Keratinocyte (primary cell): Measurements from ENCODE around the gene SIGLEC15. TPM values are rescaled to one million over a fixed set of nuclear protein-coding genes. Genes with fewer than 3 reads are reported as not detected.

Source experiments
- DNase-seq: peaks from one replicate; pipeline ENCODE4 v3.0.0-alpha.2; 2011; ENCODE audit warnings: low read depth, missing footprints, low spot score
- FAIRE-seq: peaks from 2 replicates; lab custom pipeline; 2011; peaks lifted over from hg19 to GRCh38; lab: Jason Lieb, UNC
- H2AFZ ChIP-seq: 2 replicates; pipeline ENCODE4 v1.6.0; 2012; ENCODE audit warnings: low read length, control low read depth, inconsistent platforms; ENCODE audit not compliant: control insufficient read depth
- H3K27ac ChIP-seq: 2 replicates; pipeline ENCODE4 v1.5.1; 2011; ENCODE audit warnings: low read length; ENCODE audit not compliant: control insufficient read depth, insufficient read depth
- H3K27me3 ChIP-seq: 3 replicates; pipeline ENCODE4 v1.6.0; 2011; ENCODE audit warnings: low read length; ENCODE audit not compliant: control insufficient read depth, insufficient read depth; ENCODE audit errors: extremely low read depth
- H3K36me3 ChIP-seq, 2 experiments: 2 replicates in 1 of 2; 3 replicates in 1 of 2; pipeline ENCODE4 v1.5.1; 2011; ENCODE audit warnings: low read length in 2 of 2, mild to moderate bottlenecking in 1 of 2; ENCODE audit not compliant: control insufficient read depth in 2 of 2, insufficient read depth in 2 of 2; ENCODE audit errors: extremely low read depth in 1 of 2
- H3K4me1 ChIP-seq: 3 replicates; pipeline ENCODE4 v1.5.1; 2011; ENCODE audit warnings: low read length; ENCODE audit not compliant: control insufficient read depth, insufficient read depth; ENCODE audit errors: extremely low read depth
- H3K4me2 ChIP-seq: 3 replicates; pipeline ENCODE4 v1.6.0; 2011; ENCODE audit warnings: low read depth, low read length; ENCODE audit not compliant: control insufficient read depth, insufficient read depth; ENCODE audit errors: extremely low read depth
- H3K4me3 ChIP-seq, 3 experiments: fragments of 200-600 bp in 1 of 3; sonication (generic) in 1 of 3; 2 replicates in 2 of 3; 3 replicates in 1 of 3; pipeline ENCODE4 v1.5.1; 2011 to 2016; ENCODE audit warnings: low read length in 3 of 3, mild to moderate bottlenecking in 3 of 3, control low read depth in 2 of 3, inconsistent platforms in 1 of 3, low read depth in 1 of 3, mixed read lengths in 1 of 3, mixed run types in 1 of 3, moderate library complexity in 1 of 3; ENCODE audit not compliant: control insufficient read depth in 2 of 3, insufficient read depth in 2 of 3; ENCODE audit errors: extremely low read depth in 1 of 3
- H3K79me2 ChIP-seq: 2 replicates; pipeline ENCODE4 v1.6.0; 2012; ENCODE audit warnings: low read length; ENCODE audit not compliant: control insufficient read depth, insufficient read depth
- H3K9ac ChIP-seq: 3 replicates; pipeline ENCODE4 v1.6.0; 2011; ENCODE audit warnings: low read length; ENCODE audit not compliant: control insufficient read depth, insufficient read depth; ENCODE audit errors: extremely low read depth
- H3K9me1 ChIP-seq: 3 replicates; pipeline ENCODE4 v1.6.0; 2011; ENCODE audit warnings: low read length; ENCODE audit not compliant: control insufficient read depth, insufficient read depth; ENCODE audit errors: extremely low read depth
- H3K9me3 ChIP-seq: 2 replicates; pipeline ENCODE4 v1.5.1; 2012; ENCODE audit warnings: low read depth, low read length; ENCODE audit not compliant: control insufficient read depth
- H4K20me1 ChIP-seq: 3 replicates; pipeline ENCODE4 v1.6.0; 2011; ENCODE audit warnings: low read length; ENCODE audit not compliant: control insufficient read depth, insufficient read depth; ENCODE audit errors: extremely low read depth
- CTCF ChIP-seq, 3 experiments: IDR thresholded peaks in 1 of 3; conservative IDR thresholded peaks in 1 of 3; optimal IDR thresholded peaks in 1 of 3; 2 replicates in 2 of 3; 3 replicates in 1 of 3; pipeline versions ENCODE3 to v1.5.1; 2011; ENCODE audit warnings: low read length in 3 of 3, mild to moderate bottlenecking in 3 of 3, moderate library complexity in 2 of 3, control low read depth in 1 of 3, inconsistent platforms in 1 of 3; ENCODE audit not compliant: insufficient read depth in 2 of 3; ENCODE audit errors: extremely low read depth in 1 of 3
- EZH2 ChIP-seq: IDR thresholded peaks from one replicate; pipeline ENCODE4 v1.6.1; 2012; ENCODE audit warnings: inconsistent platforms, mild to moderate bottlenecking, low read length, moderate library complexity
- dilution Hi-C: fragments of 300-500 bp; cut with MboI; formaldehyde crosslinking; loops from one replicate; pipeline ENCODE4 v1.7.0; 2020; ENCODE audit warnings: low sequenced_read_pairs; ENCODE audit not compliant: extremely low pct_ligation_motif_present
- polyA minus RNA-seq, 3 experiments: library from RNA; depleted of rRNA, polyadenylated mRNA; stranded (reverse); fragments of >200 nt; gene quantifications; 1 replicate in 1 of 3; 2 replicates in 1 of 3; 3 replicates in 1 of 3; pipeline ENCODE4 v1.2.3, GENCODE V29; 2011
- polyA plus RNA-seq, 5 experiments: library from polyadenylated mRNA; depleted of rRNA in 3 of 5; stranded (reverse) in 3 of 5; stranded (forward) in 1 of 5; unstranded in 1 of 5; fragments of >200 nt; gene quantifications; 1 replicate in 1 of 5; 2 replicates in 3 of 5; 3 replicates in 1 of 5; pipeline versions ENCODE4 v1.2.1 to v1.2.3, GENCODE V29; 2011 to 2012; ENCODE audit warnings: missing spikeins in 2 of 5, low read depth in 1 of 5, low replicate concordance in 1 of 5

Gene SIGLEC15
- 0.10 TPM in 1 of 3 replicates, not detected in the others for polyA plus RNA-seq
- polyA plus RNA-seq (2011; ENCODE audit: low read depth): not detected
- 0.04 and 0.05 TPM in 2 replicates for polyA plus RNA-seq (2011; cell fraction: cytosol; rRNA removed)
- 0.07 TPM in 1 of 2 replicates, not detected in the other for polyA plus RNA-seq (2011; cell fraction: nucleus; rRNA removed)
- 0.07 and 0.11 TPM in 2 replicates for polyA plus RNA-seq (2012; ENCODE audit: low replicate concordance)
- polyA minus RNA-seq: 0.75 TPM in 1 of 3 replicates, not detected in the others
- not detected for polyA minus RNA-seq (2011; cell fraction: cytosol; rRNA and poly(A)+ RNA removed)
- not detected in 2 replicates for polyA minus RNA-seq (2011; cell fraction: nucleus; rRNA and poly(A)+ RNA removed)

- FAIRE-seq (no peak), DNase-seq (no peak)
- Histone ChIP-seq H3K9ac (no peak within 1 kb of the TSS), H3K9me3 (no peaks in the 10 kb centered on the region), H3K4me2 (no peak within 1 kb of the TSS), H3K9me1 (no peaks in the 10 kb centered on the region), H3K36me3 (no peaks in the 10 kb centered on the region), H3K27me3 (no peaks in the 10 kb centered on the region), H3K79me2 (no peaks in the 10 kb centered on the region), H3K4me3 (no peak within 1 kb of the TSS), H2AFZ (peak within 1 kb of the TSS; percentile 61), H4K20me1 (no peaks in the 10 kb centered on the region), H3K27ac (no peak within 1 kb of the TSS), H3K4me1 (peaks cover 15% of the 10 kb centered on the region)
- TF ChIP-seq EZH2 (no peak), CTCF (optimal IDR thresholded peaks at IDR 0.05 in 1 of 3, IDR thresholded peaks at IDR 0.05 in 1 of 3, conservative IDR thresholded peaks at IDR 0.05 in 1 of 3; ENCODE audit: extremely low read depth in 1 of 3, insufficient read depth in 2 of 3, low read length in 3 of 3) (no peak)
- dilution Hi-C loops: no loop called here
These were observed at the start of gene SIGLEC15 for GRCh38 chr18:45825258-45826044. Gene SIGLEC15, plus strand, starts transcription at chr18:45825675. Its CDS starts 54 bp downstream, at chr18:45825729.

- Histone ChIP-seq H4K20me1 (no peaks in the 10 kb centered on the region), H3K27me3 (no peaks in the 10 kb centered on the region), H3K27ac (peak overlapping the region; percentile 75), H3K36me3 (no peaks in the 10 kb centered on the region), H3K4me3 (peak overlapping the region; percentile 40 to 72 (median 51)), H3K9me3 (no peaks in the 10 kb centered on the region), H3K4me1 (peaks cover 32% of the 10 kb centered on the region), H2AFZ (peak overlapping the region; percentile 94), H3K9me1 (no peaks in the 10 kb centered on the region), H3K9ac (peak overlapping the region; percentile 86), H3K4me2 (peak overlapping the region; percentile 73), H3K79me2 (no peaks in the 10 kb centered on the region)
- no peak for DNase-seq
- TF ChIP-seq CTCF (optimal IDR thresholded peaks at IDR 0.05 in 1 of 3, IDR thresholded peaks at IDR 0.05 in 1 of 3, conservative IDR thresholded peaks at IDR 0.05 in 1 of 3; ENCODE audit: extremely low read depth in 1 of 3, insufficient read depth in 2 of 3, low read length in 3 of 3) (no peak), EZH2 (no peak)
- dilution Hi-C loops: no loop called here
- peak; percentile 63 for FAIRE-seq
These were observed 49.7 kb upstream of the SIGLEC15 start for GRCh38 chr18:45775743-45776142.
